Measurements from ENCODE around the gene PSAT1.

PSAT1 gene

GRCh38 chr9:78354324-78354973, 57.5 kb downstream of the PSAT1 start:
- Histone ChIP-seq H3K79me1 (ENCODE audit: low read length) (no peaks in the 10 kb centered on the region), H3K9ac (ENCODE audit: low read length) (no peak overlapping the region), H2AK5ac (ENCODE audit: low read length) (no peak overlapping the region), H3K14ac (ENCODE audit: low read length) (no peak overlapping the region), H3K4me1 (ENCODE audit: control insufficient read depth in 1 of 2, insufficient read depth in 2 of 2, low read length in 2 of 2) (no peaks in the 10 kb centered on the region), H3K4ac (ENCODE audit: low read depth, low read length) (no peak overlapping the region), H4K12ac (ENCODE audit: low read depth, low read length) (no peak overlapping the region), H2BK12ac (ENCODE audit: low read length) (no peak overlapping the region), H4K91ac (ENCODE audit: low read depth, low read length) (no peak overlapping the region), H3K4me2 (ENCODE audit: low read length) (no peak overlapping the region), H3K36me3 (ENCODE audit: control insufficient read depth in 1 of 2, insufficient read depth in 2 of 2, low read length in 2 of 2) (no peaks in the 10 kb centered on the region), H2BK120ac (ENCODE audit: insufficient read depth, low read length, poor library complexity) (no peak overlapping the region), H4K8ac (ENCODE audit: low read depth, low read length) (no peak overlapping the region), H3K9me3 (ENCODE audit: insufficient read depth, low read depth, low read length) (no peaks in the 10 kb centered on the region), H3K27ac (ENCODE audit: low read depth, low read length) (no peak overlapping the region), H3K18ac (ENCODE audit: low read length) (no peak overlapping the region), H3K27me3 (ENCODE audit: insufficient read depth, low read length) (no peaks in the 10 kb centered on the region), H2AFZ (ENCODE audit: insufficient read depth, low read length, poor library complexity) (no peak overlapping the region), H3K79me2 (ENCODE audit: control insufficient read depth, insufficient read depth, low read length, poor library complexity) (no peaks in the 10 kb centered on the region), H2BK5ac (ENCODE audit: low read depth, low read length, poor library complexity) (no peak overlapping the region), H3K4me3 (ENCODE audit: low read depth, low read length) (no peak overlapping the region), H3K23ac (ENCODE audit: low read length) (no peak overlapping the region)
- no peak for DNase-seq

GRCh38 chr9:78354989-78355388, 58.1 kb downstream of the PSAT1 start:
- H3K14ac ChIP-seq (ENCODE audit: low read length), result no peak overlapping the region
- H3K79me1 ChIP-seq (ENCODE audit: low read length), result no peaks in the 10 kb centered on the region
- no peak overlapping the region for H2BK120ac ChIP-seq (ENCODE audit: insufficient read depth, low read length, poor library complexity)
- H3K36me3 ChIP-seq (ENCODE audit: control insufficient read depth in 1 of 2, insufficient read depth in 2 of 2, low read length in 2 of 2), result no peaks in the 10 kb centered on the region
- no peak overlapping the region for H3K27ac ChIP-seq (ENCODE audit: low read depth, low read length)
- no CpG with 5 or more reads among the region's 3 CpGs for WGBS (ENCODE audit: extremely low coverage, insufficient coverage, insufficient read length)
- H3K4me1 ChIP-seq (ENCODE audit: control insufficient read depth in 1 of 2, insufficient read depth in 2 of 2, low read length in 2 of 2), result no peaks in the 10 kb centered on the region
- H2AFZ ChIP-seq (ENCODE audit: insufficient read depth, low read length, poor library complexity), result no peak overlapping the region
- no peak overlapping the region for H3K23ac ChIP-seq (ENCODE audit: low read length)
- no peak overlapping the region for H2BK12ac ChIP-seq (ENCODE audit: low read length)
- no peak overlapping the region for H2BK5ac ChIP-seq (ENCODE audit: low read depth, low read length, poor library complexity)
- no peak overlapping the region for H3K9ac ChIP-seq (ENCODE audit: low read length)
- H3K4me2 ChIP-seq (ENCODE audit: low read length), result no peak overlapping the region
- H4K12ac ChIP-seq (ENCODE audit: low read depth, low read length), result no peak overlapping the region
- no peak for DNase-seq
- H4K8ac ChIP-seq (ENCODE audit: low read depth, low read length), result no peak overlapping the region
- H3K27me3 ChIP-seq (ENCODE audit: insufficient read depth, low read length), result no peaks in the 10 kb centered on the region
- no peak overlapping the region for H3K18ac ChIP-seq (ENCODE audit: low read length)
- H3K4ac ChIP-seq (ENCODE audit: low read depth, low read length), result no peak overlapping the region
- H4K91ac ChIP-seq (ENCODE audit: low read depth, low read length), result no peak overlapping the region
- no peaks in the 10 kb centered on the region for H3K79me2 ChIP-seq (ENCODE audit: control insufficient read depth, insufficient read depth, low read length, poor library complexity)
- no peaks in the 10 kb centered on the region for H3K9me3 ChIP-seq (ENCODE audit: insufficient read depth, low read depth, low read length)
- no peak overlapping the region for H3K4me3 ChIP-seq (ENCODE audit: low read depth, low read length)
- H2AK5ac ChIP-seq (ENCODE audit: low read length), result no peak overlapping the region

GRCh38 chr9:78356634-78357033, 59.7 kb downstream of the PSAT1 start:
- Histone ChIP-seq H3K27me3 (ENCODE audit: insufficient read depth, low read length) (no peaks in the 10 kb centered on the region), H2BK120ac (ENCODE audit: insufficient read depth, low read length, poor library complexity) (no peak overlapping the region), H3K4me1 (ENCODE audit: control insufficient read depth in 1 of 2, insufficient read depth in 2 of 2, low read length in 2 of 2) (no peaks in the 10 kb centered on the region), H3K14ac (ENCODE audit: low read length) (no peak overlapping the region), H3K36me3 (ENCODE audit: control insufficient read depth in 1 of 2, insufficient read depth in 2 of 2, low read length in 2 of 2) (no peaks in the 10 kb centered on the region), H3K18ac (ENCODE audit: low read length) (no peak overlapping the region), H3K27ac (ENCODE audit: low read depth, low read length) (no peak overlapping the region), H2AFZ (ENCODE audit: insufficient read depth, low read length, poor library complexity) (no peak overlapping the region), H3K4ac (ENCODE audit: low read depth, low read length) (no peak overlapping the region), H2BK12ac (ENCODE audit: low read length) (no peak overlapping the region), H3K9me3 (ENCODE audit: insufficient read depth, low read depth, low read length) (no peaks in the 10 kb centered on the region), H4K8ac (ENCODE audit: low read depth, low read length) (no peak overlapping the region), H3K79me2 (ENCODE audit: control insufficient read depth, insufficient read depth, low read length, poor library complexity) (no peaks in the 10 kb centered on the region), H3K4me3 (ENCODE audit: low read depth, low read length) (no peak overlapping the region), H3K9ac (ENCODE audit: low read length) (no peak overlapping the region), H3K79me1 (ENCODE audit: low read length) (no peaks in the 10 kb centered on the region), H3K23ac (ENCODE audit: low read length) (no peak overlapping the region), H4K91ac (ENCODE audit: low read depth, low read length) (no peak overlapping the region), H4K12ac (ENCODE audit: low read depth, low read length) (no peak overlapping the region), H3K4me2 (ENCODE audit: low read length) (no peak overlapping the region), H2AK5ac (ENCODE audit: low read length) (no peak overlapping the region), H2BK5ac (ENCODE audit: low read depth, low read length, poor library complexity) (no peak overlapping the region)
- no CpG with 5 or more reads among the region's 4 CpGs for WGBS (ENCODE audit: extremely low coverage, insufficient coverage, insufficient read length)
- DNase-seq, result no peak

GRCh38 chr9:78357165-78357873, 60.4 kb downstream of the PSAT1 start:
- H3K79me1 ChIP-seq (ENCODE audit: low read length), result no peaks in the 10 kb centered on the region
- no peak for DNase-seq
- no peak overlapping the region for H3K14ac ChIP-seq (ENCODE audit: low read length)
- no peak overlapping the region for H2AFZ ChIP-seq (ENCODE audit: insufficient read depth, low read length, poor library complexity)
- H3K23ac ChIP-seq (ENCODE audit: low read length), result no peak overlapping the region
- no peak overlapping the region for H2BK120ac ChIP-seq (ENCODE audit: insufficient read depth, low read length, poor library complexity)
- H3K9me3 ChIP-seq (ENCODE audit: insufficient read depth, low read depth, low read length), result no peaks in the 10 kb centered on the region
- H3K9ac ChIP-seq (ENCODE audit: low read length), result no peak overlapping the region
- H3K27ac ChIP-seq (ENCODE audit: low read depth, low read length), result no peak overlapping the region
- H3K4me2 ChIP-seq (ENCODE audit: low read length), result no peak overlapping the region
- H3K4me3 ChIP-seq (ENCODE audit: low read depth, low read length), result no peak overlapping the region
- no peak overlapping the region for H3K18ac ChIP-seq (ENCODE audit: low read length)
- H4K8ac ChIP-seq (ENCODE audit: low read depth, low read length), result no peak overlapping the region
- no peaks in the 10 kb centered on the region for H3K27me3 ChIP-seq (ENCODE audit: insufficient read depth, low read length)
- no peak overlapping the region for H2BK12ac ChIP-seq (ENCODE audit: low read length)
- no peak overlapping the region for H2AK5ac ChIP-seq (ENCODE audit: low read length)
- no peak overlapping the region for H4K12ac ChIP-seq (ENCODE audit: low read depth, low read length)
- no peak overlapping the region for H3K4ac ChIP-seq (ENCODE audit: low read depth, low read length)
- no peak overlapping the region for H2BK5ac ChIP-seq (ENCODE audit: low read depth, low read length, poor library complexity)
- no peak overlapping the region for H4K91ac ChIP-seq (ENCODE audit: low read depth, low read length)
- H3K79me2 ChIP-seq (ENCODE audit: control insufficient read depth, insufficient read depth, low read length, poor library complexity), result no peaks in the 10 kb centered on the region
- H3K4me1 ChIP-seq (ENCODE audit: control insufficient read depth in 1 of 2, insufficient read depth in 2 of 2, low read length in 2 of 2), result no peaks in the 10 kb centered on the region
- no peaks in the 10 kb centered on the region for H3K36me3 ChIP-seq (ENCODE audit: control insufficient read depth in 1 of 2, insufficient read depth in 2 of 2, low read length in 2 of 2)
- no CpG with 5 or more reads among the region's 23 CpGs for WGBS (ENCODE audit: extremely low coverage, insufficient coverage, insufficient read length)
